ENCODE data around the gene CNDP1.

Gene CNDP1

DNA sequence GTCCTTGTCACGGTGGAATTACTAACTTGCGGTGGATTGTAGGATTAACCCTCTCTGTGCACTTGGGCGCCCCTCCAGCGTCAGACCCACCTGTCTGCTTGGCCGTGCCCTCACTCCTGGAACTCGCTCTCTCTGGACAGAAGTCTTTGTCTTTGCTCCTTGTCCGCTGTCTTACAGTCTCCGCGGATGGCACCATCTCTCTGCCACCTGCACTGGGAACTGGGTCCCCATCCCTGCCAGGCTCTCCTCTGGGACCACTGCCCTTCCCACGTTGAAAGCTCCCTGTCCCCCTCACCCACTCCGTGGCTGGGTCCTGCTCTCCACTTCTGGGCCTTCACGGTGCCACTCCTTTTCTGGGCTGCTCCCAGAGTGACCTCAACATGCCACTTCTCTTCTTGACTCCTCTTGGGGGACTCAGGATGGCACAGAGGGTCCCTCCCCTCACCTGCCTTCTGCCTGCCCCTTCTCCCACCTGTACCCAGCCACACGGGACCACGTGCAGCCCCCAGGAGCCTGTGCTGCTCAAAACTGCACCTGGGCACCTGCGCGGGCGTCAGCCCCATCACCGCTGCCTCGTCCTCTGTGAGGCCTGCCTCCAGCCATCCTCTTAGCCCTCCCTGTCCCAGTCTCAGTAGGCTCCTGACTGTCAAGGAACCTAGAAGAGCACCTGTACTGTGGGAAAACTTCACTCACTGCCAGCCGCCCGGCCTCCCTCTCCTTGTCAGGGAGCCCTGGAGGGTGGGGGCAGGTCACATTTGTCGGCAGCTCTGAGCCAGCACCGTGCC lies 27.0 kb upstream of the CNDP1 start:
- FAIRE-seq, result no peak

DNA sequence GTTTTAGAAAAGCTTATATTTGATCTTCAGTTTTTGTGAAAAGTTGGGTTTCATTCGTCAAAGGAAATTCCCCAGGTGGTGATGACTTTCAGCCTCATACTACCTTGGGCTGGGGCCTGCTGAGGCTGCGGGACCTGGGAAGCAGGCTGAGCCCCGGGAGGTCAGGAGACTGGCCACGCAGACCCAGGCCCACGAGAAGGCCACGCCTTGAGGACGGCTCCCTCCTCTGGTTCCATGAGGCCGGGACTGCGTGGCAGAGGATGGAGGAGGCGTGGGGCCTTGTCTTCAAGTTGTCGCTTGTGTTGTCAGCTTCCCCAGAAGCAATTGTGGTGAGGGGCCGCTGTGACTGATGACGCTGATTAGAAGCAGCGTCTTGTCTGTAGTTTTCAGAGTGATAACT lies 26.4 kb upstream of the CNDP1 start:
- FAIRE-seq, result no peak

DNA sequence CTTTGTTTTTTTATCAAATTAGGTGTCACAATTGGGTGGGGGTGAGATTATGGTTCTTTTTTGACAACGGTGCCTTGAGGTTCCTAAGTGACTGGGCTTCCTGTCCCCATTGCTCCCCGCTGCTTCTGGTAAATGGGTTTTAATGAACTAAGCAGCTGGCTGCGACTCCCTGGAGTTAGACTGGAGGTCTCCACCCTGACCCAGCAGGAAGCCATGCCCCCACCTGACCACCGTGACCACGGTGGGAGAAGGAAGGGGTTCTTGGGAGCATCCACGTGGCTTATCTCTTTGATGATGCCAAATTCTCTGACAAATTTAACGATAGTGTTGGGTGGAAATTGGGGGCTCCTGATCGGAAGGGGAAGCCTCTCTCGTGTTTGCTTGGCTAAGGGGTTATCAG lies 25.9 kb upstream of the CNDP1 start:
- FAIRE-seq, result no peak

DNA sequence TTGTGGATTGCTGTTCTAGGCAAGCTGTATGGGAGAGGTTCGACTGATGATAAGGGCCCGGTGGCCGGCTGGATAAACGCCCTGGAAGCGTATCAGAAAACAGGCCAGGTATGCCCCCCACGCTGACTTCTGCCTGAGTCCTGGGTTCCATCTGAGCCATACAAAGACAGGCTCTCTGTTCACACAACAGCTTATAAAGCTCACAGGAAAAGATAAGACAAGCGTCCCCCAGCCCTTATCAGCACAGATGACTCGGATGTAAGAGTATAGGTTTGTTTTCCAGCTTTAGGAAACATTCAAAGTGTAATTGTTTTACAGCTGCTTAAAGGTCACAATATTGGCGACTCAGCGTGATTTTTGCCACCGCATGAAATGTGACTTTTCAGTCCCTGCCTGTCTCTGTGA lies 25.5 kb upstream of the CNDP1 start:
- FAIRE-seq, result no peak

DNA sequence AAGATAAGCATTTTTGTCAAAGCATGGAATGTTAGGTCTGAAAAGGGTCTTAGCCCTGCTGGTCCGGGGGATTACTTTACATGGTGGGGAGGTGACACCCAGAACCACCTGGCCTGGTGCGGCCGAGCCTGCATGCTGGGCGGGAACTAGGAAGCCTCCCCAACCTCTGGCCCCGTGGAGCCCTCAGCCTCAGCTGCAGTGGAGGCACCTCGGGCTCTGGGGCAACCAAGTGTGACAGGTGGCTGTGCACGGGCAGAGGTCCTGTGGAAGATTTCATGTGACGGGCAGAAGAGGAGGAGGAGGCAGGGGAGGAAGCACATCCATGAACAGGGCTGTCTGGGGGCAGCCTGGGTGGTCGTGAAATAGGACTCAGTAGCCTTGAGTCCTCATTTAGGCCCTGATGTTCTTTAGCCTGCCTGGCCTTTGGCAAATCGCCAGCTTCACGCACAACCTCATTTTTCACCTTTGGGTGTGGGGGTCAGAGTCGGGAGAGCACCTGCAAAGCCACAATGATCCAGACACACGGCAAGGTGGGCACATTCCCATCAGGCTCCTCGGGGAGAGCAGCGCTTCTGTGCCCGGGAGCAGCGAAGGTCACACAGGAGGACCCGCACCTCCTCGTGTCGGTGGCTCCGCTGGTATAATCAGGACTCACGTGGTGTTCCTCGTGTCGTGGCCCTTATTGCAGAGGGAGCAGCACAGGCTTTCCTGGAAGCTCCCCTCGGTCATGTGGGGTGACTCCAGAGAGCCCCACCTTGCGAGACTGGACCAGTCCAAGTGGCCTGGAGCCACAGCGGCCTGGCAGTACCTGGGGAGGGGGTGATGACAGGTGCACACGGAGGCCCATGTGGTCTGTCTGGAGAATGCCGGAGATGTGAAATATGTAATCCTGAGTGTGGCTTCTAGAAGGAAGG lies 24.2 kb upstream of the CNDP1 start:
- FAIRE-seq, result no peak

DNA sequence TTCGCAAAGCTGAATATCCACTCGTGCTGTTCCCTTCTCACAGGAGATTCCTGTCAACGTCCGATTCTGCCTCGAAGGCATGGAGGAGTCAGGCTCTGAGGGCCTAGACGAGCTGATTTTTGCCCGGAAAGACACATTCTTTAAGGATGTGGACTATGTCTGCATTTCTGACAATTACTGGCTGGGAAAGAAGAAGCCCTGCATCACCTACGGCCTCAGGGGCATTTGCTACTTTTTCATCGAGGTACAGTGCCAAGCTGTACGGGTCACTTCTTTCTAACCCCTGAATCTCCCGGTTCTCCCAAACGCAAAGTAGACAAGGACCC lies 23.6 kb upstream of the CNDP1 start:
- no peak for FAIRE-seq

DNA sequence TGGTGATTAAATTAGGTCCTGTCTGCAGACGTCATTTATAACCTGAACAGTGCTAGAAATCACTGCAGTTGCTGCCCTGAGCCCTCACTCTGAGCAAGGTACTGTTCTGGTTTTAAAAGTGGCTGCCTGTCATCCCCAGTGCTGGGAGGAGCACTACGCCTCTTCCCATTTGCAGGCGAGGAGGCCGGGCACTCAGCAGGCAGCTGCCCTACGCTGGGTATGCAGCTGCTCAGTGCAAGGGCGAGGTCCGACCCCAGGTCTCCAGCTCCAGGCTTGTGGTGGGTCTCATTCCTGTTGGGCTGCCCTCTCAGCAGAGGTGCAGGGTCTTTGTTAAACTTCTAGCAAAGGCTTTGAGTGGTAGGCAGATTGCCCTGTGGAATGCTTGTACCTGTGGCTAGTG lies 22.5 kb upstream of the CNDP1 start:
- no peak for FAIRE-seq

DNA sequence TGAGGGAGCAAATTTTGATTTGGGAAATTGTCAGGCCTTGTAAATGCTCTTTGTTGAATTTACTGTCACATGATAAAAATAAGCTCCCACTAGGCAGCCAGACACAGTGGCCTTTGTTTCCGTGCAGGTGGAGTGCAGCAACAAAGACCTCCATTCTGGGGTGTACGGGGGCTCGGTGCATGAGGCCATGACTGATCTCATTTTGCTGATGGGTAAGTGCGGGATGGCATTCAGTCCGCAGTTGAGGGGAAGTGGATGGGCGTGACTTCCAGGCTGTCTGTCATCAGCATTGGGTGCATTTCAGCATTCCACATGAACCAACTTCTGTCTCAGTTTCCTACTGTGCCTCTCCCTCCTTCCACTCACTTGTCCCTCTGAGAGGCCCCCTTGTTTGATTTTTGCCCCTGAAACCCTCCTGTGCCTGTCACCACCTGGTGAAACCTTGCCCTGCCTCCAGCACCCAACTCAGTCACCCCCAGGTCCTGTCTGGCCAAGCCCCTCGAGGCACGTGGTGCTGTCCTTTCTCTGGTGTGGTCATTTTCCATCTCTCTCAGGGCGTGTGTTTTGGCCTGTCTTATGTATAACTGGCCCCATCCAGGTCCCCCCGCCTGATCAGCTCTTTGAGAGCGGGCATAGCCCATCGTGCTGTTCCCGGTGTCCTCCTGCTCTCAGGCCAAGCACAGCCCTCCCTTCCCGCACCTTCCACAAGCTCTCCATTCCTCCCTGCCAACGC lies 21.8 kb upstream of the CNDP1 start:
- no peak for FAIRE-seq

DNA sequence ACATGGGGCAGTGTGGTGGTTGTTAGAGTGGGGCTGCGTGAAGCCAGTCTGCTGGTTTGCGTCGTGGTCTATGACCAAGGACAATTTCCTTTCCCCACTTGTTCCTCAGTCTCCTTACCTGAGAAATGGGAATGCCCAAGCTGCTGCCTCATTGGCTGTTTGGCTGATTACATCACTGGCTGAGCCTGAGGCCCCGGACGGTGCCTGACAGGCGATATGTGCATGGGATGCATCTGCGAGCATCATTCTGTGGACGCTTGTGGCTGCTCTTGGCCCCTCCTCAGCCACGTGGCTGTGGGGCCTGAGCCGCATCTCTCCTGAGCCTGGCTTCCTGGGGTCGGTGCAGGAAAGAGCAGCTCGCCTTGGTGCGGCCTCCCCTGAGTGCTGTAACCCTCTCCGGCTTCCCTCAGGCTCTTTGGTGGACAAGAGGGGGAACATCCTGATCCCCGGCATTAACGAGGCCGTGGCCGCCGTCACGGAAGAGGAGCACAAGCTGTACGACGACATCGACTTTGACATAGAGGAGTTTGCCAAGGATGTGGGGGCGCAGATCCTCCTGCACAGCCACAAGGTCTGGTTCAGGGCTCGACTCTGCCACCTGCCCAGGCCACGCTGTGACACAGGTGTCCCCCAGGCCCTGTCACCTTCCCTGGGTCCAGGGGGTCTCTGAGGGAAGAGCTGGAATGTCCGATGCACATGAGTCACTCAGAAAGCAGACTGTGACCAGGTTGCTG lies 21.0 kb upstream of the CNDP1 start:
- FAIRE-seq, result no peak

DNA sequence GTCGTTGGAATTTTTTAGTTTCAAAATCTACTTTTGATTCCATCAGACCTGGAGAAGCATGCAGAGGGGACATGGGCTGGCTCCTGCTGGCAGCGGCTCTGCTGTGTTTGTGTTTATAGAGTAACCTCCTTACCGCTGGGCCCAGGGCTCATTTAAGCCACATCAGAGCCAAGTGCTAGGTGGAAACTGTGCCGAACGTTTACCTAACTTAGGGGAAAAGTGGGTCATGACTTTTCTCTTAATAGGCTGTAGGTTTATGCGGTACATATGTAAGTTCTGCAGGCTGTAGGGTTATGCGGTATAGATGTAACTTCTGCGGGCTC lies 20.5 kb upstream of the CNDP1 start:
- no peak for FAIRE-seq

DNA sequence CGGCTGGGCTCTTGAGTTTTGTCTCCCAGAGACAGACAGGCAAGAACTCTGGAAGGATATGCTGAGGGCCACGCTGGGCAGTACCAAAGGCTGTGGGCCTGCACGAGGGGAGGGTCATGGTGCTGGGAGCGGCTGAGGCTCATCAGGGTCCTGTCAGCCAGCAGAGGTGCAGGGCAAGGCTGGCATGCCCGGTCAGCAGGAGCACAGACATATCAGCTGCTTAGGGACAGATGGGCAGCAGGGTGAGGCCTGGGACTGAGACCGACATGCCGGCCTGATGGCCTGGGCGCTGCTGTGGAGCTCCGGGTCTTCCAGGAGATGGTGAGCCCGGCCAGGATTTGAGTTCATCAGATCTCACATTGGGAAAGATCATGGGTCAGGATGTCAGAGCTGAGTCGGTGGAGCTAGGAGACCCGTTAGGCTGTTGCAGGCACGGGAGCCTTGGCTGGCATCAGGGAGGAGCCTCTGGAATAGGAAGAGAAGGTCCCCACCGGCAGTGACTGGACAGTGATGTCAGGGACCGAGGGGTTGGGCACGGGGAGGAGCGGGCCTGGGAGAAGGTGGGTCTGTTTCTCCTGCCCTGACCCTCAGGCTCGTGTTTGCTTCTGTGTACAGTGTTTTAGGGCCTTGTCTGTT lies 19.3 kb upstream of the CNDP1 start:
- FAIRE-seq, result no peak

DNA sequence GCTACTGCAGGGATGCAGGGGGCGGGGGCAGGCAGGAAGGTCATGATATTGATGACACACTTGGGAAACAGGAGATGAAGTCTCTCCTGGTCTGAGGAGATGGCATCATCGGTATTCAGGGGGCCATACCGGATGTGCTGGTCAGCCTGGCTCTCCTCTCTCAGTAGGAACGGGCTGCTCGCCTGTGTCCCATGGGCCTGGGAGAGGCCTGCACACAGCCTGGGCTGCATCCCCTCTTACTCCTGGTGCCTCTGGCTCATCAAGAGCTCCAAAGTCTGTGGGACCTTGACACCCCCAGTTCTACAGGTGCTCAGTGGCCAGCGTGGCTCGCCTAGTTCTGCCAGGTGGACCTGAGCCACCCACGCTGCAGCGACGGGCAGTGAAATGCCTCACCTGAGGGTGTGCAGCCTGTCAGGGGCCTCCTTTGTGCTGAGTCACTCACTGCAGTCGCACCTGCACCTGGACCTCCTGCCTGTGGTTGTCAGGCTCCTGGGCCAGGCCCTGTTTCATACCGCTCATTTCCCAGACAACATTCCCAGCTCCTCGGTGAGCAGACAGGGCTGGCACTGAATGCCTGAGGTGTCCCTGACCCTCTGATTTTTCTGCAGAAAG lies 18.6 kb upstream of the CNDP1 start:
- FAIRE-seq, result no peak

DNA sequence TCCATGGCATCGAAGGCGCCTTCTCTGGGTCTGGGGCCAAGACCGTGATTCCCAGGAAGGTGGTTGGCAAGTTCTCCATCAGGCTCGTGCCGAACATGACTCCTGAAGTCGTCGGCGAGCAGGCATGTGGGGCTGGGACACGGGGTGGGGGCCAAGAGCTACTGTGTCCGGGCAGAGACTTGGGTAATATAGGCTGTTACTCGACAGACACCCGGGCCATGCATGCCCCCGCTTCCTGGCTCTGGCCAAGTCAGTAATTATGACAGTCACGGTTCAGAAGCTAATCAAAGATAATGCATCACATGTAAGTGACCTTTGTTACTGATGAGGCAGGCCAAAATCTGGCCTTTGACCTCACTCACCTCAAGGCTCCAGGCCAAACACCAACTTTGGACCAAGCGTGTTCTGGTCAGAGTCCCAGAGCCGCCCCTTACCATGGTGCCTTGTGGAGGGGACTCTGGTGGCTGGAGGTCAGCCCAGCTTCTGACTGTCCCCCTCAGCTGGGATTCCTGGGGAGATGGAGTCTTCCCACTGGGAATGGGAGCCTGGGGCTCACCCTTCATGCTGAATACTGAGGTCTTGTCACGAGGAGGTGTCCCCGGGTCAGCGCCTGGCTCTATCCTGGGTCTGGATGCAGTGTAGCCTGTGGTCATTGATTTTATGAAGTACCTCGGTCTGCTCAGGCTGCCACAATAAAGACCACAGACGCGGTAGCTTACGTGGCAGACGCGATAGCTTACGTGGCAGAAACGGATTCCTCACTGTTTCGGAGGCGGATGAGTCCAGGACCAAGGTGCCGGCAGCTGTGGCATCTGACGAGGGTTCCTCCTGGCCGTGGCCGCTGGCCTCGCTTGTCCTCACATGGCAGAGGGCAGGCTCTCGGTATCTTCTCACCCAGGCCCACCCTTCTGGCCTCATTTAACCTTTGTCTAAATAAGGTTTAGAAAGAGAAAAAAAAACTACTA lies 17.7 kb upstream of the CNDP1 start:
- no peak for FAIRE-seq

DNA sequence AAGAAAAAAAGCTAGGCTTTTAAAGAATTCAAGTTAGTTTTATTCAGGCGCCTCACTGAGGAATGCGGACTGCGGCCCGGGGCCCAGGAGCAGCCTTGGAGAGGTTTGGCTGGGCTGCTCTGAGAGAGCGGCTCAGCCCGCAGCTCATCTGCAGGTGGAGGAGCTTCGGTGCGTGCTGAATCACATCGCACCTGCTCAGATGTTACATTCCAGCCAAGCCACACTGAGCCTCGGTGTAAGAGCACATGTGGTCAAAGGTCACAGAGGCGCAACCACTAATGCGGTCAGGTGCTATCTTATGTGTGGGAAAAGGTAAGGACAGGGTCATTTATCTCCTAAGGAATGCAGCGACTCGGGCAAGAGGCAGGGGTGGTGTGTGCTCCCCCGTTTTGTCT lies 17.1 kb upstream of the CNDP1 start:
- FAIRE-seq, result no peak

DNA sequence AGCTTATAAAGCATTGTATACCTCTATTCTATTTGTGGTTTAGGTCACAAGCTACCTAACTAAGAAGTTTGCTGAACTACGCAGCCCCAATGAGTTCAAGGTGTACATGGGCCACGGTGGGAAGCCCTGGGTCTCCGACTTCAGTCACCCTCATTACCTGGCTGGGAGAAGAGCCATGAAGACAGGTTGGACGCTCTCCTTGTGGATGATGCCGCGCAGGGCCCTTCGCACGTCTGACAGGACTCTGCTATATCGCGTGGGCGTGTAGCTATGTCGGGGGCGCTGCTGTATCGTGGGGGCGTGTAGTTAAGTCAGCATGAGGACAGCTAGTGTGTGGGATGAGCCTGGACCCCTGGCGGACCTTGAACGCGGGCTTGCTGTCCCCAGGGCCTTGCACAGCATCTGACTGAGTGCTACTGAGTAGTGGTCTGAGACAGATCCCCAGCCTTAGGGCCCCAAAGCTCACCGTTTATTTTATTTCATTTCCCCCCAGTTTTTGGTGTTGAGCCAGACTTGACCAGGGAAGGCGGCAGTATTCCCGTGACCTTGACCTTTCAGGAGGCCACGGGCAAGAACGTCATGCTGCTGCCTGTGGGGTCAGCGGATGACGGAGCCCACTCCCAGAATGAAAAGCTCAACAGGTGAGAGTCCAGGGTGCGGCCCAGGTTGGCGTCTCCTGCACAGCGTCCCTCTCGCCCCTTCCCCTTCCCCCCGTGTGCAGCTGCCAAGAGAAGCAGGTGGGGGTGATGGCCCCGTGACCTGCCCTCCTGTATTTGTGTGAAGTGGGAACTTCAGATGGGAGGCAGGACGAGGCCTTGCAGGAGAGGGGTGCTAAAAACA lies 15.6 kb upstream of the CNDP1 start:
- no peak for FAIRE-seq

DNA sequence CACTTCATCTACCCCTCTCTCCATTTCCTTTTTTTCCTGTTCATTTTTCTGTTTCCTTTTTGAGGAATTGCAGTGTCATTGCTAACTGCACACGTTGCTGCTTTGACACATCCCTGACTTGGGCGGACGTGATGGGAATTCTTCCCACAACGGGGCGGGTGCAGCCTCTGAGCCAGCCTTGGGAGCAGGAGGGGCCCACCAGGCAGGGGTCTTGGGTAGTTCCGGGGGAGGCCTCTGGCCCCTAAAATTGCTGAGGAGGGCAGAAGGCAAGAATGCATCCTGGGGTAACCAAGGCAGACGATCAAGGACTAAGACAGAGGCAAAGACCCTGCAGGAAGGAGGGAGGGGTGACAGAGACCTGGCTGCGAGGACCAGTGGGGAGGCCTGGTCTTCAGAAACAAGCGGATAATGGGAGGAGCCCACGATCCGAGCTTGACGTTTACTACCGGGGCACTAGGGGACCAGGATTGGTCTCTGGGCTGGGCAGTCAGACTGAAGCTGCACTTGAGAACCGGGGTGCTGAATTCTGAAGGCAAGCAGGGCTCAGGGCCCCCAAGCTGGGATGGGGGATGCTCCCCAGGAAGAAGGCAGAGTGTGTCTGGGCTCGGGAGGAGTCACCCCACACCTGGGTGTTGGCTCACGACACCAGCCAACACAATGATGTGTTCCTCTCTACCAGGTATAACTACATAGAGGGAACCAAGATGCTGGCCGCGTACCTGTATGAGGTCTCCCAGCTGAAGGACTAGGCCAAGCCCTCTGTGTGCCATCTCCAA lies 14.8 kb upstream of the CNDP1 start:
- no peak for FAIRE-seq

DNA sequence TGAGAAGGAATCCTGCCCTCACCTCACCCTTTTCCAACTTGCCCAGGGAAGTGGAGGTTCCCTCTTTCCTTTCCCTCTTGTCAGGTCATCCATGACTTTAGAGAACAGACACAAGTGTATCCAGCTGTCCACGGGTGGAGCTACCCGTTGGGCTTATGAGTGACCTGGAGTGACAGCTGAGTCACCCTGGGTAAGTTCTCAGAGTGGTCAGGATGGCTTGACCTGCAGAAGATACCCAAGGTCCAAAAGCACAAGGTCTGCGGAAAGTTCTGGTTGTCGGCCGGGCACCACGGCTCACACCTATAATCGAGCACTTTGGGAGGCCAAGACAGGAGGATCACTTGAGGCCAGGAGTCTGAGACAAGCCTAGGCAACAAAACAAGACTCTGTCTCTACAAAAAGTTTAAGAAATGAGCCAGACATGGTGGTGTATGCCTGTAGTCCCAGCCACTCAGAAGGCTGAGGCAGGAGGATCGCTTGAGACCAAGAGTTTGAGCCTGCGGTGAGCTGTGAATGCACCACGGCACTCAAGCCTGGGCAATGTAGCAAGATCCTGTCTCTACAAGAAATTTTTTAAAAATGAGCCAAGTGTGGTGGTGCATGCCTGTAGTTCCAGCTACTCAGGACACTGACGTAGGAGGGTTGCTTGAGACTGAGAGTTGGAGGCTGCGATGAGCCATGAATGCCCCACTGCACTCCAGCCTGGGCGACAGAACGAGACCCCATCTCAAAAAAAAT lies 14.0 kb upstream of the CNDP1 start:
- no peak for FAIRE-seq

DNA sequence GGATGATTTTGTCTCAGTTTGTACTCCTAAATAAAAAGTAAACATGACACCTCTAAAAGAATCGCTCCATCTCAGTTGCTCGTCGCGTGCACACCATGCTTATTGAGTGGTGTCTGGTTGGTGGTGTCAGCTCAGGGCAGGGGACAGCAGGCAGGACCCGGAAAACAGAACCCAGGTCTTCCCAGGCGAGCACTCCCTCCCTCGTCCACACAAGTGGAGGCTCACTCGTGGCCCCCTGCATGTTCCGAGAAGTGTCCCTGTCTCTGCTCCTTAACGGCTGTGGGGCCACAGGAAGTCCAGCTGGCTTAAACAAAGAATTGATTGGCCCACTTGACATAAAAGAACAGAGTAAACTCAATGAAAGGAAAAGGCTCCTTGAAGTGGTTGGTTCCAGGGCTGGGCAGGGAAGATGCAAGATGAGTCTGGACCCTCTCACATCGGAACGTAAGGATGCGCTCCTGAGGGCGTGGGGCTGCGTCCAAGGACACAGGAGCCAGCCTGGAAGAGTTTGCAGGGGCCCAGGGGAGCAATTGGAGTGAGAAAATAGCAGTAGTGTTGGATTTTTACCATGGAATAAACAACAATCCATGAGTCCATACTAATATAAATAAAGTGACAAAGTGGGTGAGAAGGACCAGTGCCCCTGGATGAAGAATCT lies 13.1 kb upstream of the CNDP1 start:
- FAIRE-seq, result no peak

All from islet of Langerhans (tissue), 1 donor.